ENCODE data around the gene WDR86. TPM values are rescaled to one million over a fixed set of nuclear protein-coding genes. Genes with fewer than 3 reads are reported as not detected.
A peak's percentile ranks its signal among the peaks of the same experiment; 100 is the strongest.

The WDR86 gene
- polyA plus RNA-seq, 2 of the 4 experiments (the other 2 are of a cell fraction): 0.17 to 0.19 TPM

DNA sequence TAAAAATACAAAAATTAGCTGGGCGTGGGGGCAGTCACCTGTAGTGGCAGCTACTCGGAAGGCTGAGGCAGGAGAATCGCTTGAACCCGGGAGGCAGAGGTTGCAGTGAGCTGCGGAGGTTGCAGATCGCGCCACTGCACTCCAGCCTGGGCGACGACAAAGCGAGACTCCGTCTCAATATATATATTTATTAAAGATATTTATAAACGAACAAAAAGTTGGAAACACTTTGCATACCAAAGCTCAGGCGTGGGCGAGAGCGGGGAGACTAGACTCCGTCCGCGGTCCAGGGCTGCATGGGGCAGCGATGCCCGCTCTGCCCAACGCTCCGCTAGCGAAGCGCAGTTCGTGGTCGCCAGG is 38.0 kb upstream of the WDR86 start:
- no peak for ATAC-seq
- WGBS (ENCODE audit: missing lambda C conversion rate): 96% methylated on average over 26 of the region's 26 CpGs
- no peak for FAIRE-seq
- H3K4me2 ChIP-seq: peak overlapping the region; percentile 86
- H3K4me1 ChIP-seq: peaks cover 11% of the 10 kb centered on the region; the same call in 2 of the 3 replicates
- peak overlapping the region; percentile 83 to 98 for H3K27ac ChIP-seq
- peak overlapping the region; percentile 51 for H3K4me3 ChIP-seq
- ChIA-PET POLR2A (interaction anchor here (1.0 to 1.5 kb wide), 3 partner anchors 70 to 107 kb away, joined by 3 to 5 read pairs (median 4); partner anchors contain the start of gene NUB1), CTCF (interaction anchor here (0.6 to 16.5 kb wide), 44 partner anchors 11 to 360 kb away, joined by 3 to 438 read pairs (median 8); partner anchors contain the start of genes CRYGN and WDR86)
- TF ChIP-seq KDM1A (IDR thresholded peaks at IDR 0.05; ENCODE audit: low read depth) (no peak), EP300 (IDR thresholded peaks at IDR 0.05) (no peak), RFX5 (IDR thresholded peaks at IDR 0.05) (no peak)
- no peaks in the 10 kb centered on the region for H3K9me3 ChIP-seq
- no peak for DNase-seq (ENCODE audit: low read depth in 1 of 2, low spot score in 1 of 2)

DNA sequence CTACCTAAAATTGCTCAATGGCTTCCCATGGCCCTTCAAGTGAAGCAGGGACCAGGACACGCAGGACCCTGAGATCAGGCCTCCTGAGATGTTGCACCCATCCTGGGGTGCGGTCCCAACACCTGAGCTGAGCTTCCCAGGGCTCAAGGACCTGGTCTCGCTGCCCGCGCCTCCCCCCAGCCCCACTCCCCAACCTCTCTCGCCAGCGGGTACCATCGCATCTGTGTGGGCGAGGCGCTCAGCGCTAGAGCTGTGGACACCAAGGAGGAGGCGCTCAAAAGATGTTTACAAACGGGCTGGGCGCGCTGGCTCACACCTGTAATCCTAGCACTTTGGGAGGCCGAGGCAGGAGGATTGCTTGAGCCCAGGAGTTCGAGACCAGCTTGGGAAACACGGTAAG is 37.5 kb upstream of the WDR86 start:
- H3K27ac ChIP-seq: peak overlapping the region in 1 of 2 experiments; percentile 57; a peak in 3 of 6 replicates
- 94% methylated on average over 18 of the region's 18 CpGs for WGBS (ENCODE audit: missing lambda C conversion rate)
- no peak overlapping the region for H3K4me3 ChIP-seq
- peaks cover 11% of the 10 kb centered on the region; the same call in 2 of the 3 replicates for H3K4me1 ChIP-seq
- DNase-seq (ENCODE audit: low read depth in 1 of 2, low spot score in 1 of 2) (no peak), FAIRE-seq (no peak), ATAC-seq (no peak)
- H3K4me2 ChIP-seq: no peak overlapping the region
- CTCF ChIA-PET: interaction anchor here (1.2 to 16.5 kb wide), 25 partner anchors 10 to 335 kb away, joined by 4 to 438 read pairs (median 11); partner anchors contain the start of genes CRYGN and WDR86
- POLR2A ChIA-PET: no interaction called here
- TF ChIP-seq CBX8 (IDR thresholded peaks at IDR 0.05): no peak
- no peak for TF ChIP-seq MAX (IDR thresholded peaks at IDR 0.05)
- no peak for TF ChIP-seq BHLHE40 (IDR thresholded peaks at IDR 0.05; ENCODE audit: low read depth, low read length)
- TF ChIP-seq MAZ (IDR thresholded peaks at IDR 0.05; ENCODE audit: borderline replicate concordance, low read depth, low read length): no peak
- no peak for TF ChIP-seq HOXB13 (CRISPR knock-in tag; IDR thresholded peaks at IDR 0.05; ENCODE audit: low read depth)
- no peak for TF ChIP-seq EHF (CRISPR knock-in tag; IDR thresholded peaks at IDR 0.05)
- TF ChIP-seq FOXS1 (CRISPR knock-in tag; IDR thresholded peaks at IDR 0.05): no peak
- TF ChIP-seq HEYL (CRISPR knock-in tag; IDR thresholded peaks at IDR 0.05): no peak
- no peak for TF ChIP-seq JUN (IDR thresholded peaks at IDR 0.05)
- TF ChIP-seq CHD2 (IDR thresholded peaks at IDR 0.05; ENCODE audit: low read length, partially characterized antibody): no peak
- no peak for TF ChIP-seq KDM1A (IDR thresholded peaks at IDR 0.05; ENCODE audit: low read depth)
- TF ChIP-seq NR3C1 (IDR thresholded peaks at IDR 0.05): no peak
- no peak for TF ChIP-seq ZNF302 (CRISPR knock-in tag; IDR thresholded peaks at IDR 0.05)
- TF ChIP-seq JUNB (IDR thresholded peaks at IDR 0.05): no peak
- TF ChIP-seq E2F6 (IDR thresholded peaks at IDR 0.05; ENCODE audit: borderline replicate concordance, low read depth): no peak
- TF ChIP-seq SREBF2 (IDR thresholded peaks at IDR 0.05): no peak
- TF ChIP-seq BCL3 (IDR thresholded peaks at IDR 0.05): no peak
- no peaks in the 10 kb centered on the region for H3K9me3 ChIP-seq

- Histone ChIP-seq H3K9me3 (no peaks in the 10 kb centered on the region), H3K4me2 (no peak overlapping the region), H3K4me1 (peaks cover 12% of the 10 kb centered on the region), H3K27ac (peak overlapping the region in 1 of 2 experiments; percentile 53; a peak in 2 of 6 replicates), H3K4me3 (no peak overlapping the region)
- TF ChIP-seq RFX5 (IDR thresholded peaks at IDR 0.05) (no peak), JUN (IDR thresholded peaks at IDR 0.05) (no peak), HOXA7 (CRISPR knock-in tag; IDR thresholded peaks at IDR 0.05) (no peak), MAX (IDR thresholded peaks at IDR 0.05) (no peak), FOSB (CRISPR knock-in tag; IDR thresholded peaks at IDR 0.05) (no peak), TFCP2L1 (CRISPR knock-in tag; IDR thresholded peaks at IDR 0.05) (no peak), GATA3 (IDR thresholded peaks at IDR 0.05; ENCODE audit: borderline replicate concordance) (no peak), POLR2AphosphoS2 (conservative IDR thresholded peaks at IDR 0.05; ENCODE audit: low read length) (no peak), RNF2 (IDR thresholded peaks at IDR 0.05; ENCODE audit: borderline replicate concordance, low read depth) (no peak), E2F6 (IDR thresholded peaks at IDR 0.05; ENCODE audit: borderline replicate concordance, low read depth) (no peak)
- ChIA-PET POLR2A (no interaction called here), CTCF (interaction anchor here (0.9 to 16.5 kb wide), 6 partner anchors 10 to 132 kb away, joined by 3 to 438 read pairs (median 26); no protein-coding TSS in a partner anchor)
- ATAC-seq (no peak), DNase-seq (ENCODE audit: low read depth in 1 of 2, low spot score in 1 of 2) (no peak), FAIRE-seq (no peak)
- 89% methylated on average over 1 of the region's 2 CpGs for WGBS (ENCODE audit: missing lambda C conversion rate)
Measured at GRCh38 chr7:151446412-151446811, 36.6 kb upstream of the WDR86 start.

Data from A549 (cell line).